GM18517 (cell line): Measurements from ENCODE around the gene CSMD2.
"Not testable (repeated sequence)": the region's sequence is repeated elsewhere in the genome, so short reads cannot be mapped to it uniquely, and the experiment has no call there.

ENCODE experiments used
- ATAC-seq: cut with Tn5 transposase; IDR thresholded peaks from one replicate; pipeline ENCODE4 v1.9.1; 2021; ENCODE audit warnings: mild to moderate bottlenecking, moderate library complexity; ENCODE audit not compliant: unreplicated experiment

CSMD2 gene

DNA sequence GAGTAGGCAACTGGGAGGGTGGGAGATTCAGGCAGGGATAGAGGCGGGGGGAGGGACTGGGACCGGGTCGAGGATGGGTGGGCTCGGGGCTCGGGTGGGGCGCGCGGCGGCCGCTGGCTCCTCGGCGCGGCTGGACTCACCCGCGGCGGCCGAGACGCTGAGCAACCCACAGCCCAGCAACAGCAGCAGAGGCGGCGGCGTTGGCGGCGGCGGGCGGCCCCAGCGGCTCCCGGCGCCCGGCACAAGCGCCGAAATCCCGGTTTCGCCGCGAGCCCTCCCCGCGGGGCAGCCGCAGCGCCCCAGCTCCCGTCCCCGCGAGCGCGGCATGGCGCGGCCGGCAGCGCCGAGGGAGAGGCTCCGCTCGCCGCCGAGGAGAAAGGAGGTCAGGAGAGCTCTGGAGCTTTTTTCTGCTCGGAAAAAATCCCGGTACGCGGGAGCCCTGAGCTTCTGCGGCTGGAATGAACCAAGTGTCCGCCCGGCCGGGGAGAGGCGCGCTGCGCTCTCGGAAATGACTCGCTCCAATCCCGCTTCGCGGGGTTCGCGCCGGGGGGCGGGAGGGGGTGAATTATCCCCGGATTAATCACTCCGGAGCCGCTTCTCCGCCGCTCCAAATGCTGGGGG, at the start of gene CSMD2:
Gene CSMD2, minus strand, starts transcription at position 460 of the 621 bp plus-strand sequence. Its CDS starts 133 bp downstream, at position 327.
- no peak for ATAC-seq

- no peak for ATAC-seq
Measured at GRCh38 chr1:34213956-34214355, 48.9 kb upstream of the CSMD2 start.

- no peak for ATAC-seq
Measured at GRCh38 chr1:34212673-34213072, 47.6 kb upstream of the CSMD2 start.

DNA sequence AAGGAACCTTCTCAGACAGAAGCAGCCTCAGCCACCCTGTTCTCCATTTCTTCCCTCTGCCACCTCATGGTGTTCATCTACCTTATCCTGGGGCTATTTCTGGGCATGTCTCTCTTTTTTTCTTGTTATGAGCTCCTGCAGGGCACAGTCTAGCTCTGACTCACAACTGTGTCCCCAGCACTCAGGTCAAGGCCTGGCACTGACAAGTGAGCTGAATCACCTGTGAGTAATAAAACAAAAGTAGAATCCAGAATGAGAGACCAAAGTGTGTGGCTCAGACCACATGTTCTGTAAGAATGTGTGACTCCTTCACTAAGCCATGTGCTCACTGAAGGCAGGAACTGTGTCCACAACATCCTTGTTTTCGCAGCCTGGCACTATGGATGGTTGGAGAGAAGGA, 34.9 kb upstream of the CSMD2 start:
- no peak for ATAC-seq

- ATAC-seq, result no peak
Measured at GRCh38 chr1:34192621-34193020, 27.6 kb upstream of the CSMD2 start.

- ATAC-seq, result no peak
Measured at GRCh38 chr1:34190692-34191091, 25.7 kb upstream of the CSMD2 start.

DNA sequence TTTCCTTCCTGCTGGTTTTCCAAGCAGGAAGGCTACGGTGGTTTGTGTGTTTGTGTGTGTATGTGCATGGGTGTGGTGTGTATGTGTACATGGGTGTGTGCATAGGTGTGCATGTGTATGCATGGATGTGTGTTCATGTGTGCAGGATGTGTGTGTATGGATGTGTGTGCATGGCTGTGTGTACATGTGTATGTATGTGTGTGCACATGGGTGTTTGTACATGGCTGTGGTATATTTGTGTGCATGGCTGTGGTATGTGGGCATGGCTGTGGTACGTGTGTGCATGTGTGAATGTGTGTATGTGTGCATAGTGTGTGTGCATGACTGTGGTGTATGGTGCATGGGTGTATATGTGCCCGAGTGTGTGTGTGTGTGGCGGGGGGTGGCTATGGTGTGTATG, 24.0 kb upstream of the CSMD2 start:
- ATAC-seq, result no peak

- no peak for ATAC-seq
Measured at GRCh38 chr1:34188418-34188817, 23.4 kb upstream of the CSMD2 start.

- ATAC-seq, result no peak
Measured at GRCh38 chr1:34186741-34187494, 21.9 kb upstream of the CSMD2 start.

DNA sequence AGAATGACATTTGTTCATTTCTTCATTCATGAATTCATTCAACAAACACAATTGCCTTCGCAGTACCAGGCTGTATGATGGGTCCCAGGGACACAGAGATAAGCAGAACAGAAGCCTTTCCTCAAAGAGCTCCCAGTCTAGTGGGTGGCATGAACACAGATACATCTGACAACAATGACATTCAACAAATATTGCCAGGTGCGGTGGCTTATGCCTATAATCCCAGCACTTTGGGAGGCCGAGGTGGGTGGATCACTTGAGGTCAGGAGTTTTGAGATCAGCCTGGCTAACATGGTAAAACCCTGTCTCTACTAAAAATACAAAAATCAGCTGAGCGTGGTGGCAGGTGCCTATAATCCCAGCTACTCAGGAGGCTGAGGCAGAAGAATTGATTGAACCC, 18.4 kb upstream of the CSMD2 start:
- ATAC-seq, result not testable (repeated sequence)

- no peak for ATAC-seq
Measured at GRCh38 chr1:34178072-34178471, 13.0 kb upstream of the CSMD2 start.

DNA sequence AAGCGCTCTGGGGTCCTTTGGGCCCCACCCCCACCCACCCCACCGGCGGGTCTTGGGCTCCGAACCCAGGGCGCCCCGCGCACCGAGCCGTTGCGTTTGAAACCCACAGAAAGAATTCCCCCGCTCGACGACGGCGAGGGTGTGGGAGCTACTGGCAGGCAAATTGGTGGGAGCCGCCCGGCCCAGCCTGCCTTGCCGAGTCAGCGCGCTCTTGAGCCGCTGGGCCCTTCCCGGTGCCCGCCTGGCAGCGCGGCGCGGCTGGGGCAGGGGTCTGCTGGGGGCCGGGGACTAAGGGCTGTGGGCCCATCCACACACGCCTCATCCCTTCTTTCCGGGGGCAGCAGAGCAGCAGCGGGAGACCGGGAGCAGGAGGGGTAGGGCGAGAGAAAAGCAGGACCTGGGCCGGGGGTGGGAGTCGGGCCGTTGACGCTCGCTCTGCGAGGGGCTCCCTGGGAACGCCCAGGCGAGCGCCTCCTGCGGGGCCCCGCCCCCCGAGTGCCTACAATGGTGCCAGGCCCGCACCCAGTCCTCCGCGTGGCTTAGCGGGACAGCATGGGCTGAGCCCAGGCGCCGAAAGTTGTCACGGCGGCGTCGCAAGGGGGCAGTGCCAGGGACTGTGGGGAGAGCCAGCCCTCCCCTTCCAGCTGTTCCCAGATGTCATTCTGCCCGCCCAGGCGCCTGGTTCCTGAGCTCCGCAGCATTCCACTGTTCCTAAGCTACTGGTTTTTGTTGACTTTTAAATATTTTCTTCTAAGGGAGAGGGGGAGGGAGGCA, 12.0 kb upstream of the CSMD2 start, which contains the start of gene C1orf94:
Gene C1orf94, plus strand, starts transcription at position 78 of the 774 bp plus-strand sequence. CDS start 883 bp downstream, outside the sequence.
- ATAC-seq, result no peak

DNA sequence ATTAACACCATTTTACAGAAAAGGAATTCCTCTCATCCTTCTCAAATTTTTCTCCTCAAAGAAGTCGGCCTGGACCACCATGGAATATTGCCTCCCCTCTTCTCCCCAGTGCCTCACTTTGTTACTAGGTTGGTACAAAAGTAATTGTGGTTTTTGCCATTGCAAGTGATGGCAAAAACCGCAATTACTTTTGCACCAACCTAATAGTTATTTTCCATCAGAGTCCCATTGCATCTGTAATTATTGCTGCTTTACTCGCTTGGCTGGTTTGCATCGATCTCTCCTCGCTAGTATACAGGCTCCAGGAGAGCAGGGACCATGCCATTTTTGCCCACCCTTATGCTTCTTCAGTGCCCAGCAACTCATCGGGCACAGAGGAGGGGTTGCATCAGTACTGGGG, 10.7 kb upstream of the CSMD2 start:
- no peak for ATAC-seq

DNA sequence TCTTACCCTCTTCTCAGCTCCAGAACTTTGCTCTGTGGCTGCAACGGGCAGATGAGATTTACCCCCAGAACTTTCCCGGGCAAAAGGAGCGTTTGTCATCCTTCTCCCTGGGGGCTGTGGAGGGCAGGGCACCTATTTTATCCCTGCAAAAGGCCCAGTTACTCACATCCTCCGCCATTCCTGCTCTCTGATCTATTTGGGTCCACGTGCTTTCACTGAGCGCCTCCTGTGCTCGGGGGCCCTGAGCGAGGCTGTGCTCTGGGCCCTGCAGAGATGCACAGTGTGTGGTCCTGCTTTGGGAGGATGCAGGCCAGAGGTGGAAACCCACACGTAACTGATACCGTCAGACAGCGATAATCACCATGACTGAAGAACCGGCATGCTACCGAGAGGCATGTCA, 2.4 kb upstream of the CSMD2 start:
- ATAC-seq, result no peak

DNA sequence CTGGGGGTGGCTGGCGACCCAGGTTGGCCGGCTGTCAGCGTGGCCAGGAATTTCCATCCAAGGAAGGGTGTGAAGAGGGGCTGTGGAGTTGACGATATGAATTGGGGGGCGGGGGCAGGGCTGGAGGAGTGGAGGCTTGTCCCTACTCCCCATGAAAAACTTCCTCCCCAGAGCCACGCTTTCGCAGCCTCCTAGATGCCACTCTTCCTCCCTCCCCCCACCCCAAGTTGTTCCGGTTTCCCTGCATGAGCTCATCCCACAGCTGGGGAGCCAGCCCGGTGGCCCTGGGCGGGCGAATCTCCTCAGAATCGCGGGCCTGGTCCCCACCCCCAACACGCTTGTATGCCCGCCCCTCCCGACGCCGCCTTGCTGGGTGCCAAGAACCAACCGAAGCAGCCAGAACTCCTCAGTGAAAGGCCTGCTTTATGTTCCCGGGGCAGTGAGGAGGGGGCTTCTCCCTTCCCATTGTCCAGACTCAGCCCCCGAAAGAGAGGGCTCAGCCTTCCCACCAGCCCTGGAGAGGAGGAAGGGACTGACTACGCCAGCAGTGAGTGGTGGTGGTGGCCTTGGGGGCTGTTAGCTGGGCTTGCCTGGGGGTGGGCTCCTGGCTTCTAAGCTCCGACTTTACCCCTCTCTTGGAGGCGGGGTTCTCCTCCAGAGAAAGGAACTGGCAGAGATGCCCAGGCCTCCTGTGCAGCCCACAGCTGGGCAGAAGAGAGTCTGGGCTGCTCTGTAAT, 1.8 kb upstream of the CSMD2 start:
- no peak for ATAC-seq

GRCh38 chr1:34166191-34166624, 1.2 kb upstream of the CSMD2 start:
- ATAC-seq, result no peak

DNA sequence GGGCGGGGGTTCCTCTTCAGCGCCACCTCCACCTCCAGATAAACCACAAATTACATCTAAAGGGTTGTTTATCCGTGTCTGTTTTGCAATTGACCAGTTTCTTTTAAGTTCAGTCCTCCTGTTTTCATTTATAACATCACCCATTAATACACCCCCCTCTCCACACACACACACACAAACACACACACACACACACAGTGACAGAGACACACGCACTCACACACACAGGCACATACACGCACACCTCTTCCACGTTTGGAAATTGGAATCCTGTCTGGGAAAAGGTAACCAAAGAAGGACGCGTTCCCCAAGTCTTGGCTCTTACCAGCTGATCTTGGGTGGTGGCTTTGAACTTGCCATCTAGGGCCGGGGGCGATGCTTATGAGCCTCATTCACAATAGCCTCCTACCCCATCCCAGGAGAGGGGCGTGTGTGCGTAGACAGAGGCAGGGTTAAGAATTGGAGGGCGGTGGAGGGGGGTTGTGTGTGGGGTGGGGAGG, 442 bp upstream of the CSMD2 start:
- no peak for ATAC-seq

- no peak for ATAC-seq
Measured at GRCh38 chr1:34163792-34164731, 968 bp downstream of the CSMD2 start.

DNA sequence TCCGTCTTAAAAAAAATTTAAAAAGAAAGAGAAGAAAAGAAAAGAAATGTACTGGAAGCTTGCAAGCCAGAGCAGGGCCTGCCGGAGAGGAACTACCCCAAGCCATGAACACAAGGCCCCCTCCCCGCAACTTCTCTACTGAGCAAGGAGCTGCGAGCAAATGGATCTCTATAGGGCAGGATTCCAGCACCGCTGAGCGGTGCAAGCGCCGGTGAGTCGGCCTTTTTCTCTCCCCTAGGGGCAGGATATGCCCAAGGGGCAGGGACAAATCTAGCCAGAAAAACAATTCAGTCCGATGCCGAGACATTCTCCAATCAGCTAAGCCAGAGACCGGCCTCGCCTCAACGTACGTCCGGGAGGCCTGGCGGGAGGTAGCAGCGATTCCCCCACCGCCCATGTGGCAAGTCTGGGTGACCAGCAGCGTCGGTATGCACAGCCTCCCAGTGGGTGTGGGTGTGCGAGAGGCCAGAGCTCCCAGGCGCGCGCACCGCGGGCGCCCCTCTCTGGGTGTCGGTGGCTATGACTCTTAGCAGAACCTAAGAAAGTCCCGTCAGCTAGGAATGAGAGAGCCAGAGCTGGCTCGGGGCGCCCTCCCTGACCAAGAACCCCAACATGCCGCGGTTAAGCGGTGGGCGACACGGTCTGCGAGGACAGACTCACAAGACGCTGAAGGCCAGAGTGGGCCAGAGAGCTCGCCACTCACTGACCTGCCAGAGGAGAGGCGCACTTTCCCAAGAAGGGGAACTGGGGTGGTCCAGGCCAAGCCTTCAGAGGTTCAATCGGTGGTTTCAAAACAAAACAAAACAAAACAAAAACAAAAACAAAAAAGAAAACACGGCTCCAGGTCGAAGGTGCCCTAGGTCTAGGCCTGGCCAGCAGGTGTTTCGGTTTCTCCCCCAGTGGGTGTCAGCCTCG, 1.9 kb downstream of the CSMD2 start:
- no peak for ATAC-seq
